ENCODE data around the gene PRKG2.
"Not testable (repeated sequence)": the region's sequence is repeated elsewhere in the genome, so short reads cannot be mapped to it uniquely, and the experiment has no call there.

The PRKG2 gene

GRCh38 chr4:81162752-81163458 lies 52.1 kb downstream of the PRKG2 start:
- no peak for DNase-seq (ENCODE audit: low read depth in 1 of 2, low spot score in 1 of 2)

- DNase-seq (ENCODE audit: low read depth in 1 of 2, low spot score in 1 of 2) = not testable (repeated sequence)
Measured at GRCh38 chr4:81153714-81154323, 61.2 kb downstream of the PRKG2 start.

GRCh38 chr4:81152839-81153713 lies 61.9 kb downstream of the PRKG2 start:
- no peak for DNase-seq (ENCODE audit: low read depth in 1 of 2, low spot score in 1 of 2)

GRCh38 chr4:81149976-81150375 lies 65.0 kb downstream of the PRKG2 start:
- no peak for DNase-seq (ENCODE audit: low read depth in 1 of 2, low spot score in 1 of 2)

- DNase-seq (ENCODE audit: low read depth in 1 of 2, low spot score in 1 of 2) = no peak
Measured at GRCh38 chr4:81148576-81148975, 66.4 kb downstream of the PRKG2 start.

- DNase-seq (ENCODE audit: low read depth in 1 of 2, low spot score in 1 of 2) = no peak
Measured at GRCh38 chr4:81146466-81146865, 68.6 kb downstream of the PRKG2 start.

- DNase-seq (ENCODE audit: low read depth in 1 of 2, low spot score in 1 of 2) = no peak
Measured at GRCh38 chr4:81143183-81143582, 71.8 kb downstream of the PRKG2 start.

- no peak for DNase-seq (ENCODE audit: low read depth in 1 of 2, low spot score in 1 of 2)
Measured at GRCh38 chr4:81142744-81143143, 72.3 kb downstream of the PRKG2 start.

GRCh38 chr4:81137894-81138293 lies 77.1 kb downstream of the PRKG2 start:
- no peak for DNase-seq (ENCODE audit: low read depth in 1 of 2, low spot score in 1 of 2)

- DNase-seq (ENCODE audit: low read depth in 1 of 2, low spot score in 1 of 2) = no peak
Measured at GRCh38 chr4:81137446-81137845, 77.6 kb downstream of the PRKG2 start.

- no peak for DNase-seq (ENCODE audit: low read depth in 1 of 2, low spot score in 1 of 2)
Measured at GRCh38 chr4:81136161-81136905, 78.7 kb downstream of the PRKG2 start.

- no peak for DNase-seq (ENCODE audit: low read depth in 1 of 2, low spot score in 1 of 2)
Measured at GRCh38 chr4:81135501-81135900, 79.5 kb downstream of the PRKG2 start.

- no peak for DNase-seq (ENCODE audit: low read depth in 1 of 2, low spot score in 1 of 2)
Measured at GRCh38 chr4:81131563-81131962, 83.5 kb downstream of the PRKG2 start.

- no peak for DNase-seq (ENCODE audit: low read depth in 1 of 2, low spot score in 1 of 2)
Measured at GRCh38 chr4:81131066-81131465, 84.0 kb downstream of the PRKG2 start.

GRCh38 chr4:81130569-81130968 lies 84.5 kb downstream of the PRKG2 start:
- no peak for DNase-seq (ENCODE audit: low read depth in 1 of 2, low spot score in 1 of 2)

GRCh38 chr4:81120055-81120454 lies 95.0 kb downstream of the PRKG2 start:
- DNase-seq (ENCODE audit: low read depth in 1 of 2, low spot score in 1 of 2) = no peak

- no peak for DNase-seq (ENCODE audit: low read depth in 1 of 2, low spot score in 1 of 2)
Measured at GRCh38 chr4:81118086-81118485, 96.9 kb downstream of the PRKG2 start.

- DNase-seq (ENCODE audit: low read depth in 1 of 2, low spot score in 1 of 2) = no peak
Measured at GRCh38 chr4:81116566-81116965, 98.5 kb downstream of the PRKG2 start.

GRCh38 chr4:81113024-81113423 lies 102.0 kb downstream of the PRKG2 start:
- no peak for DNase-seq (ENCODE audit: low read depth in 1 of 2, low spot score in 1 of 2)

GRCh38 chr4:81109356-81109755 lies 105.7 kb downstream of the PRKG2 start:
- DNase-seq (ENCODE audit: low read depth in 1 of 2, low spot score in 1 of 2) = no peak

- DNase-seq (ENCODE audit: low read depth in 1 of 2, low spot score in 1 of 2) = no peak
Measured at GRCh38 chr4:81106150-81106549, 108.9 kb downstream of the PRKG2 start.

Data from activated T-helper 1 cell treated with anti-CD3 and anti-CD28 coated beads, Interleukin-2, amount 50 U/mL, for 16 hours (primary cell).